Activated CD8-positive, alpha-beta memory T cell treated with anti-CD3 and anti-CD28 coated beads for 24 hours (primary cell): ENCODE results near the gene AGTR2.
"Not testable (repeated sequence)": the region's sequence is repeated elsewhere in the genome, so short reads cannot be mapped to it uniquely, and the experiment has no call there.

Experiments
- DNase-seq: peaks from one replicate; pipeline ENCODE4 v3.0.0-alpha.2; 2020

AGTR2 gene

GRCh38 chrX:116170511-116170910 is at the start of gene AGTR2:
Gene AGTR2 (plus strand): TSS chrX:116170744. CDS start chrX:116172281, 1,537 bp downstream.
- DNase-seq = no peak

- no peak for DNase-seq
Observed at GRCh38 chrX:116135277-116135676, 35.3 kb upstream of the AGTR2 start.

- not testable (repeated sequence) for DNase-seq
Observed at GRCh38 chrX:116141270-116141669, 29.3 kb upstream of the AGTR2 start.

- DNase-seq = no peak
Observed at GRCh38 chrX:116142976-116143375, 27.6 kb upstream of the AGTR2 start.

GRCh38 chrX:116172976-116173375 is 2.4 kb downstream of the AGTR2 start:
- no peak for DNase-seq

GRCh38 chrX:116181300-116181699 is 10.8 kb downstream of the AGTR2 start:
- DNase-seq = no peak

GRCh38 chrX:116185163-116185562 is 14.6 kb downstream of the AGTR2 start:
- no peak for DNase-seq

- no peak for DNase-seq
Observed at GRCh38 chrX:116194649-116195048, 24.1 kb downstream of the AGTR2 start.

- no peak for DNase-seq
Observed at GRCh38 chrX:116198235-116198634, 27.7 kb downstream of the AGTR2 start.

GRCh38 chrX:116198810-116199209 is 28.3 kb downstream of the AGTR2 start:
- DNase-seq = no peak

GRCh38 chrX:116204932-116205331 is 34.4 kb downstream of the AGTR2 start:
- no peak for DNase-seq

GRCh38 chrX:116213262-116213661 is 42.7 kb downstream of the AGTR2 start:
- no peak for DNase-seq

GRCh38 chrX:116217080-116217479 is 46.5 kb downstream of the AGTR2 start:
- DNase-seq = not testable (repeated sequence)
